Activated CD8-positive, alpha-beta memory T cell treated with anti-CD3 and anti-CD28 coated beads for 48 hours (primary cell): ENCODE data around the gene SAXO1.
"Not testable (repeated sequence)": the region's sequence is repeated elsewhere in the genome, so short reads cannot be mapped to it uniquely, and the experiment has no call there.

Source experiments
- DNase-seq, 3 experiments: peaks; one replicate each; pipeline ENCODE4 v3.0.0-alpha.2; 2020; ENCODE audit warnings: low read depth in 2 of 3, low spot score in 2 of 3

SAXO1 gene

GRCh38 chr9:18971909-18972308 is 61.1 kb downstream of the SAXO1 start:
- no peak for DNase-seq

- no peak for DNase-seq
These were observed 61.6 kb downstream of the SAXO1 start for GRCh38 chr9:18971404-18971803.

GRCh38 chr9:18970393-18970792 is 62.6 kb downstream of the SAXO1 start:
- DNase-seq, result no peak

GRCh38 chr9:18969128-18969527 is 63.9 kb downstream of the SAXO1 start:
- DNase-seq, result no peak

GRCh38 chr9:18955626-18956025 is 77.4 kb downstream of the SAXO1 start:
- DNase-seq, result no peak

- no peak for DNase-seq
These were observed 81.1 kb downstream of the SAXO1 start for GRCh38 chr9:18951936-18952335.

- DNase-seq, result no peak
These were observed 85.1 kb downstream of the SAXO1 start for GRCh38 chr9:18947892-18948339.

- no peak for DNase-seq
These were observed 90.2 kb downstream of the SAXO1 start for GRCh38 chr9:18942801-18943200.

GRCh38 chr9:18941060-18941740 is 91.8 kb downstream of the SAXO1 start:
- no peak for DNase-seq

GRCh38 chr9:18939943-18940342 is 93.1 kb downstream of the SAXO1 start:
- no peak for DNase-seq

- DNase-seq, result no peak
These were observed 96.7 kb downstream of the SAXO1 start for GRCh38 chr9:18936094-18936871.

GRCh38 chr9:18935541-18935940 is 97.5 kb downstream of the SAXO1 start:
- no peak for DNase-seq

GRCh38 chr9:18930611-18931010 is 102.4 kb downstream of the SAXO1 start:
- DNase-seq, result not testable (repeated sequence)

- DNase-seq, result no peak
These were observed 104.3 kb downstream of the SAXO1 start for GRCh38 chr9:18928711-18929110.

GRCh38 chr9:18926513-18926912 is 106.5 kb downstream of the SAXO1 start:
- no peak for DNase-seq

- DNase-seq, result no peak
These were observed 107.1 kb downstream of the SAXO1 start for GRCh38 chr9:18925880-18926279.

GRCh38 chr9:18923671-18924430 is 109.2 kb downstream of the SAXO1 start:
- DNase-seq, result no peak

GRCh38 chr9:18923167-18923566 is 109.8 kb downstream of the SAXO1 start:
- no peak for DNase-seq

- no peak for DNase-seq
These were observed 110.7 kb downstream of the SAXO1 start for GRCh38 chr9:18922161-18922885.

GRCh38 chr9:18921366-18922075 is 111.5 kb downstream of the SAXO1 start:
- DNase-seq, result no peak
